GM18517 (cell line): ENCODE data around the gene ABCB6.
A peak's percentile ranks its signal among the peaks of the same experiment; 100 is the strongest.

Source experiments
- ATAC-seq: cut with Tn5 transposase; IDR thresholded peaks from one replicate; pipeline ENCODE4 v1.9.1; 2021; ENCODE audit warnings: mild to moderate bottlenecking, moderate library complexity; ENCODE audit not compliant: unreplicated experiment

The ABCB6 gene

DNA sequence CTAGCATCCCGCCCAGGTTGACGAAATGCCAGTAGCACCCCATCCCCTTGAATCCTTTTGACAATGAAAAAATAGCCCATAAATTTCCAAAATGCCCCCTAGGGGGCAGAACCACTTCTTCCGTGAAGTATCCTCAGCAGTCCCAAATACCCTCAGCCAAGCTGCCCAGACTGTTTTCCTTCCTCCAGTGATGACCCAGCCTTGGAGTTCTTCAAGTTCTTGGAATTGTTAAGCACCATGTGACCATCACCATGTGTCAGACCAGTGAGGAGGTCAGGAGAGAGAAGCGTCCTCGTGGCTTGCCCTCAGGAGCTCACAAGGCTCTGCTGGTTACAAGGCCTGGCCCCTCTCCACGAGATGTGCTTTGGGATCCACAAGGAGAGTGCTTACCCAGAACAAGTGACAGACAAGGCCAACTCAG is 47.5 kb downstream of the ABCB6 start:
- ATAC-seq: no peak

DNA sequence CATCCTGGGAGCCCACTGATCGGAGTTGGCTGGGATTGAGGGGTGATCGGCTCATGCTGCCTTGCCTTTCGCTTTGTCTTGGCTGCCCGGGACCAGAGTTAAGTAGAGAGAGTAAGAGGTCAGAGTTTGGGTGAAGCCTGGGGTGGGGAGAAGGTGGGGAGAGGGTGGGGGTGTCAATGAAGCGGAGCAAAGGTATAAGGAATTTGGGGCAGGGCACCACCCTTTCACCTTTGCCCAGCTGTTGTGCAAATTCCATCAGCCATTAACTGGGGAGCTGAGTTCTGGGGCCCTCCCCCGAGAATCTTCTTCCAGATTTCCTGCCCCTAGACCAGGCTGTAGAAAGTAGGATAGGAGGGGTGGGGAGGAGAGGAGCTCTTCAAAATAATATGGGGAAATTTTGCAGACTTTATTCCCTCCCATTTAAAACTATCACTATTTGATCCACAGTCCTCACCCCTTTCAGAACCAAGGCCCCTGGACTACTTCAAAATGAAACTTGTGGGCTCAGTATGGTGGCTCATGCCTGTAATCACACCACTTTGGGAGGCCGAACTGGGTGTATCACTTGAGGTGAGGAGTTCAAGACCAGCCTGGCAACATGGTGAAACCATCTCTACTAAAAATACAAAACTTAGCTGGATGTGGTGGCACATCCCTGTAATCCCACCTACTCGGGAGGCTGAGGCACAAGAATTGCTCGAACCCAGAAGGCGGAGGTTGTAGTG is 48.7 kb downstream of the ABCB6 start, which contains the start of gene SLC23A3:
TSS of gene SLC23A3 (minus strand) at position 100 of the 725 bp plus-strand sequence. CDS start at position 55, 45 bp downstream.
- no peak for ATAC-seq

DNA sequence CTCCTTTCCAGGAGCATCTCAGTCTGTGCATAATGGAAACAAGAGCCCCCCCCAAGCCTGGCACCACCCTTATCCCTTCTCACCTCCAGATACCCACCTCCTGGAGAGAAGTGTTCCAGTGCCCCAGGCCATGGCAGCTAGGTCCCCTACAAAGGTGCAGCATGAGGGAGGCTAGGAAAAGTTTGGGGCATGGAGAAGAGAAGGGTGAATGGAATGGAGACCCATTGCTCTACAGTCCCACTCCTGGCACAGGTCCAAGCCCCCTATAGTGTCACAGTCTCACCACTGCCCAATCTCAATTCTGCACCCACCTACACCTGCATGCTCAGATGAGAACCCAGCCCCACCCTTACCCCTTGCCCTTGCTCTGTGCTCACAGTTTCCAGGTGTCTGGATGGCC is 49.8 kb downstream of the ABCB6 start:
- ATAC-seq: no peak

DNA sequence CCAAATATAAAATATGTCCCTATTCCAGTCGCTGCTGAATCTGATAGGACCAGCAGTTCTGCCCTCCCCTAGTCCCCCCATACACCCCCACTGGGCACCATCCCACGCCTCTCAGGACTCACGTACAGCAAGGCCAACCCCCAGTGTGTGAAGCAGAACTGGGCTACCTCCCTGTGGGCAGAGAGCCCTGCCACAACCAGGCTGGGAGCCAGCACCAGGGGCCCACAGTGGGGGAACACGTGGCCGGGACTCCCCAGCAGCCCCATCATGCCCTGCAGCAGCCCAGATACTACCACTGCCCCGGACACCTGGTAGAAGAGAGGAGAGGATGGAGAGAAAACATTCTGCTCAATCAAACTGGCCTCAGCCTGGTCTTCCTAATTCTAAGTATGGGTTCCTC is 50.2 kb downstream of the ABCB6 start:
- no peak for ATAC-seq

DNA sequence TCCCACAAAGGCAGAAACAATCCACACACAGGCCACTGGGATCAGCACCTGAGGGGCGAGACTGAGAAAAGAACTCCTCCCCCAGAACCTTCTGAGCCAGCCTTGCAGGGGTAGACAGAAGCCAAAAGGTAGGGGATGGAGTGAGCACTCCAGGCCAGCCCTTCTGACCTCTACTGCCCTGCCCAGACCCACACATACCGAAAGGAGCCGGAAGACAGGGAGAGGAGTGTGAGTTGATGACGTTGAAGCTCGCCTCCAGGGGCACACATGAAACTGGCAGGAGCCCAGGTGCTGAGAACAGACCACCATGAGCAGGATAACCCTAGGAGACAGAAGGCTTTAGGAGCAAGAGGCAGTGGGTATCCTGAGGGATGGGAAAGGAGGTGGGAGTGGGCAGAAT is 50.8 kb downstream of the ABCB6 start:
- ATAC-seq: no peak

DNA sequence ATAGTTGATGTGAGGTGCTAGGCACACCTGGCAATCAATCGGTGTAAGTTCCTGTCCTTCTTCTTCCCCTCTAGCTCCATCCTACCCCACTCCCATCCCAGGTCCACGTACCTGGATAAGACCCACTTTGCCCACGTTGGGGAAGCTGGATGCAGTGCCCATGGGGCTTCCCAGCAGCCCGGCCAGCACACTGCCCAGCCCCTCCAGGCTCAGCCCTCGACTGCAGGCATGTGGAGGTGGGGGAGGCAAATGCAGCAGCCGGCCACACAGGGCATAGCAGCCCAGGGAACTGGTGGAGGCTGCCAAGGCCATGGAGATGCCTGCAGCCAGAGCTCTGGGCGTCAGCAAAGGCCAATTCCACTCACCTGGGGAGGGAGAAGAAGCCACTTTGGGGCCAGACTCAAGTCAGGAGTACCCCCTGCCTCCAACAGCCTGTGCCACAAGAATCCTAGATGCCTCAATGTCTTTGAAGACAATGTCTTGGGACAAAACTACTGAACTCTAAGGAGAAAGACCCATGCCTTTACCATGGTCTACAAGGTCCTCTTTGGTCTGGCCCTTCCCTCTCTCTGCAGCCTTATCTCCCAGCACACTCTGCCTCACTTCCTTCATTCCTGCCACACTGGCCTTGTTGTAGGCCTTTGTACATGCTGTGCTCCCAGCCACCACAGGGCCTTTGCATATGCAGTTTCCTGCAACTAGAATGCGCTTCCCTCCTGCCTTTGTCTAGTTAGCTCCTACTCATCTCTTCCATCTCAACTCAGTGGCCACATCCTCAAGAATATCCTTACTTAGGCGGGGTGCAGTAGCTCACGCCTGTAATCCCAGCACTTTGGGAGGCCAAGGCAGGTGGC is 53.5 kb downstream of the ABCB6 start:
- no peak for ATAC-seq

DNA sequence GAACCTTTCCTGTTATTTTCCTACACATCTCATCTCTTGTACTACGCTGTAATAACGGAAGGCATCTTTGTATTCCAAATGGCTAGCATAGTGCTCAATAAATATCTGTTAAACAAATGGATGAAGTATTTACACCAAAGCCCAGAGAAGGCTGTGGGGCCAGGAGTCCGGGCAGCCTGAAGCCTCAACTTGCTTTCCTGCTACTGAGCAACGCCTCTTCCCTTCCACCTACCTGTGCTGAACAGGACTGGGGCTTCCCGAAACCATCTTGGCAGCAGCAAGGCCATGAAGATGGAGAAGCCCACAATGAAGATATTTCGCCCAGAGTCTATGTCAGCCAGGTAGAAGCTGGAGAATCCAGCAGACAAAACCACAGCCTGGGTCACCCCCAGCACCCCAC is 55.6 kb downstream of the ABCB6 start:
- no peak for ATAC-seq

DNA sequence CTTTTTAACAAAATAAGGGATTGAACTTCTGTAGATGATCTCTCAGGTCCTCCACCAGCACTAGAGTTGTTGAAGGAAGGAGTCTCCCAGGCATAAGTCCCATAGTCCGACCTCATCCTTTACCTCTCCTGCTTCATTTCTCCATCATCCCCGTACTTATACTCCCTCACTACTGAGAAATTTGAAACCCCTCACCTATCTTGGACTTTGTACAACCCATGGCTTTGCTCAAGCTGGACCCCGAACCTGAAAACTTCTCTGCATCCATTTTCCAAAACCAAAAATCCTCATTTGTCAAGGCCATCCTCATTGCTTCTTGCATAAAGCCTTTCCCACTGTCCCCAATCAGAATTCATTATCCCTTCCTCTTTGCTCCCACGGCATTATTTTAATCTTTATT is 57.7 kb downstream of the ABCB6 start:
- ATAC-seq: no peak

DNA sequence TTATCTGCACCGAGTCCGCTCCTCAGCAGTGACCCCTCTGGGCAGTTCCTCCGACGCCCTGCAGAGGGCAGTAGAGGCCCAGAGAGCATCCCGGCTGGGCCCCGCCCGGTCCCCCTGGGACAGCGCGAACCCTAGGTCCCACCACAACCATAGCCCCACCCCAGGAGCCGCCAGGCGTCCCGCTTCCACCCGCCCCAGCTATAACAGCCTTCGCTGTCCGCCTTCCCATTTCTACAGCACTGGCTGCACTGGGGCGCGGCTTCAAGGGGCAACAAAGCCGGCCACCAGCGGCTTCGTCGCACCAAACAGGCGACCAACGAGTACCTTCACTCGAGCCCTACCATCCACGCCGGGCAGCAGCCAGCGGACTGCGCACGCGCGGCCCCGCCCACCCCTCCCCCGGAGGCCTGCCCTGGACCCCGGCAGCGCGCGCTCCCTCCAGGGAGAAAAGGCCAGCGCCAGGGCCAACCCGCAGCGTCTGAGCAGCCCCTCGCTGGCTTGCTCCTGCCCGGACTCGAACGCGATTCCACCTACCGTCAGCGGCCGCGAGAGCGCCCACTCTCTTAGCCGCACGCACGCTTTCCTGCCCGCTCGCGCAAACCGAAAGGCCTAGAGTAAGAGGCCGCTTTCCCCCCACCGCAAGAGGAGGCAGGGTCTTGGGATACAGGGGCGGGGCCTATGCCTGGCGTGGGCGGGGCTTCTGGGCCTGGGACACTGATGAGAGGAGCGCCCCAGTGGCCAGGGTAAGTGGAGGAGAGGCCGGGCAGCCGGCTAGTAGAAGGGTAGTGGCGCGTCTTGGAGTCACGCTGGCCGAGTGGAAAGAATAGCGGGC is 58.4 kb downstream of the ABCB6 start, which contains the start of gene NHEJ1:
TSS of gene NHEJ1 (minus strand) at position 630 of the 832 bp plus-strand sequence. CDS start 2,453 bp downstream, outside the sequence.
- peak; percentile 91 for ATAC-seq
